ENCODE measurements around the gene CEP112.

Gene CEP112

DNA sequence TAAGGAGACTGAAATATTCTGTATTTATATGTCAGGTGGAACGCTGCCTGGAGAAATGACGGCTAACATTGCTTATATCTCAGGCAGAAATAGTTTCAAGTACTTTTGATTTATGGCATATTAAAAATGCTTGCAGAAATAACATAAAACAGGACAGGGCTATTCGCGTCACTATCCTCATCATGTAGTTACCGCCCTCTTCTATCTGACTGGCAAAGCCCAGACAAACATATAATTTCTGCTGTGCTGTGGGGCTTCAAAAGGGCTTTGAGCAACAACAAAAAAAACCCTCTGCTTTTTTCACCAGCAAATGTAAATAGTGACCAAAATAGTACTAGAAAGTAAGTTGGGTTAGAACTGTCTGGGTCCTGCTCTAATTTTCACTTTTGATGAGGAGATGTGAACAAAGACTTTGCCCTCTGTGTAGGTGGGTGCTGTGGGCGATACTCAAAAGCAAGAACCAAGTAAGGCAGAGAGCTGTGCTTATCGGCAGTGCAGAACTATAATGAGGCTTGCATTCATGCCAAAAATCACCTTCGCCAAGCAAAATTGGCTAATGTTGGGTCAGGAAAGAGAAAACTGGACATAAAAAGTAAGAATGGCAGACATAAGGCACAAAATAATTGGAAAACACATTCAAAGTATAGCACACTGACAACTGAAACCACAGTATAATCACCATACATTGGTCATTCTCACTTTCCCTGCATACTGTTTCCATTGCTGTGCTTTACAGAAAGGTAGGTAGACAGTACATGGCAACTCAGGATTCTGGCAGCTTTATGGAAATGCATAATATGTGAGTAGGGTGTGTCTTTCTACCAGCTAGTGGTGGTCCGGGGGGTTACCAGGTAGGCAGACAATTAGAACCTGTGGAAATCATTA is 479.3 kb downstream of the CEP112 start:
- Histone ChIP-seq H3K4me1 (no peaks in the 10 kb centered on the region), H3K36me3 (no peaks in the 10 kb centered on the region), H3K27me3 (peaks cover 24% of the 10 kb centered on the region), H3K4me3 (ENCODE audit: low read depth, low read length) (no peak overlapping the region), H3K9me3 (no peaks in the 10 kb centered on the region)
- no peak for DNase-seq
- TF ChIP-seq, protein P1, sequence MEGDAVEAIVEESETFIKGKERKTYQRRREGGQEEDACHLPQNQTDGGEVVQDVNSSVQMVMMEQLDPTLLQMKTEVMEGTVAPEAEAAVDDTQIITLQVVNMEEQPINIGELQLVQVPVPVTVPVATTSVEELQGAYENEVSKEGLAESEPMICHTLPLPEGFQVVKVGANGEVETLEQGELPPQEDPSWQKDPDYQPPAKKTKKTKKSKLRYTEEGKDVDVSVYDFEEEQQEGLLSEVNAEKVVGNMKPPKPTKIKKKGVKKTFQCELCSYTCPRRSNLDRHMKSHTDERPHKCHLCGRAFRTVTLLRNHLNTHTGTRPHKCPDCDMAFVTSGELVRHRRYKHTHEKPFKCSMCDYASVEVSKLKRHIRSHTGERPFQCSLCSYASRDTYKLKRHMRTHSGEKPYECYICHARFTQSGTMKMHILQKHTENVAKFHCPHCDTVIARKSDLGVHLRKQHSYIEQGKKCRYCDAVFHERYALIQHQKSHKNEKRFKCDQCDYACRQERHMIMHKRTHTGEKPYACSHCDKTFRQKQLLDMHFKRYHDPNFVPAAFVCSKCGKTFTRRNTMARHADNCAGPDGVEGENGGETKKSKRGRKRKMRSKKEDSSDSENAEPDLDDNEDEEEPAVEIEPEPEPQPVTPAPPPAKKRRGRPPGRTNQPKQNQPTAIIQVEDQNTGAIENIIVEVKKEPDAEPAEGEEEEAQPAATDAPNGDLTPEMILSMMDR (IDR thresholded peaks at IDR 0.05; ENCODE audit: low read depth, low read length): no peak

DNA sequence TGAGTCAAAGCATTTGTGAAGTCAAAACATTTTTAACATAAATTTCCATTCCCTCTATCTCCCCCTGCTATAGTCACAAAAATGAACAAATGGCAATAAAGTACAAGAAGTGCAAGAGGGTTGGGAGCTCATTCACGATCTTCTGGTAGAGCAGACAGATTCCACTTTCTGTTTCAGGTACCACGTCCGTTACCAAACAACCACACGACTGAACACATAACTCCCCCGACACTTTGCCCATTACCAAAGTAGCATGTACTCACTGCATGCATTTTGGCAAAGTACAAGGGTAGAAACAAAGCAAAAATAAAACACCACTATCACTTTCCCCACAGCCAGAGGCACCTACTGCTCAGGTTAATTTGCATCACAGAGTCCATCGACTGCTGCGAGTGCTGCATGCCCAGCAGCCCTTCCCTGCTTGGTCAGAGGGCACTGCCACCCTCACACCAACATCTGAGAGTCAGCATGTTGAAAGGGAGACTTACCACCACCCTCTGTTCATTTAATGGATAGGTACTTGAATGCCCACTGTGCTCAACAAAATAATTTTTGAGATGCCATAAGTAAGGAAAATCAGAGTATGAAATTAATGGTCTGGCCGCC is 480.2 kb downstream of the CEP112 start:
- TF ChIP-seq, protein P1 (IDR thresholded peaks at IDR 0.05; ENCODE audit: low read depth, low read length): no peak
- H3K9me3 ChIP-seq: no peaks in the 10 kb centered on the region
- no peak overlapping the region for H3K4me3 ChIP-seq (ENCODE audit: low read depth, low read length)

DNA sequence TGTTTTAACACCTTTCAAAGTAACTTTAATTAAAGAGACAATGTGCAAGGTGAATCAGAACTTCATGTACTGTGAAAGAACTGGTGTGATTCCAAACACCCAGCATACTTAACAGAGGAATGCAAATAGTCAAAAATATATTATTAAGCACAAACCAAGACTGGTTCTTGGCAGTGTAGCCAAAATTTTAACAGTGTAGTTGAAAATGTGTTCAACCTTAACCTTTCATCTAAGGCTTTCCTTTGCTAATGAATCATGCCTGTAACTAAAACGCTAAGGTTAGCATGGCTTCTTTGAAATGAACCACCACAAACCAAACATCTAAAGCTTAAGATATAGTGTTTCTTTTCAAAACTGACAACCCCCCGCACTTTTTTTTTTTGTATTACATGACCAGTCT is 484.2 kb downstream of the CEP112 start:
- Histone ChIP-seq H3K27me3 (peaks cover 7% of the 10 kb centered on the region), H3K4me1 (no peaks in the 10 kb centered on the region), H3K9me3 (no peaks in the 10 kb centered on the region), H3K36me3 (no peaks in the 10 kb centered on the region), H3K4me3 (ENCODE audit: low read depth, low read length) (no peak overlapping the region)
- no peak for DNase-seq
- TF ChIP-seq, protein P1 (IDR thresholded peaks at IDR 0.05; ENCODE audit: low read depth, low read length): no peak

More for the DNA sequence above, 480.2 kb downstream of the CEP112 start:
- no peak for DNase-seq
- H3K36me3 ChIP-seq: no peaks in the 10 kb centered on the region
- peaks cover 21% of the 10 kb centered on the region for H3K27me3 ChIP-seq
- no peaks in the 10 kb centered on the region for H3K4me1 ChIP-seq

DNA sequence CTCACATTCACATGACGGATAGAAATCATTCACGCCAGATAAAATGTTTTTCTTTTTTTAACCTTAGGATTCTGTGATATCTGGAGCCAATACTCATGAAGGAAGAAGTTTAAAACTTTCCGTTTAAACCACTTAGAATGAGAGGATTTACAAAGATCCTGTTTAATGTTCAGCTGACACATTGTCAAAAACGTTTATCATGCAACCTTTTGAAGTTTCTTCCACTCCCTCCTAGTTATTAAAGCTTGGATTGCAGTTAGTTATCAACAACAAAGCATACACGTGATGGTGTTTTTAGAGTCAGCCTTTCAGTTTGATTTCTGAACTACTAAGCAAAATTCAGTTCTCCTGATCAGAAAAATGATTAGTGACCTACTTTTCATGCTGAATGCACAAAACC is 487.2 kb downstream of the CEP112 start:
- TF ChIP-seq, protein P1 (IDR thresholded peaks at IDR 0.05; ENCODE audit: low read depth, low read length): no peak
- no peaks in the 10 kb centered on the region for H3K36me3 ChIP-seq

DNA sequence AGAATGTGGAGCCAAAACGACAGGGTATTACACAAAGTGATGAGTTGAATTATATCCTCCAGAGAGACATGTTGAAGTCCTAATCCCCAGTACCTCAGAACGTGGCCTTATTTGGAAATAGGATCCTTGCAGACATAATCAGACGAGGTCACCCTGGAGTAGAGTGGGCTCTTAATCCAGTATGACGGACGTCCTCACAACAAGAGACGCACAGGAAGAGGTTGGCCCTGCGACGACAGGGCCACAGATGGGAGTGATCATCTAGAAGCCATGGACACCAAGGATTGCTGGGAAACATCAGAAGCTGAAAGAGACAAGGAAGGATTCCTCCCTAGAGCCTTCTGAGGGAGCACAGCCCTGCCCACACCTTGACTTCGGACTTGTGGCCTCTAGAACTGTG is 488.0 kb downstream of the CEP112 start:
- H3K4me1 ChIP-seq: no peaks in the 10 kb centered on the region
- H3K9me3 ChIP-seq: no peaks in the 10 kb centered on the region
- no peak overlapping the region for H3K4me3 ChIP-seq (ENCODE audit: low read depth, low read length)
- no peaks in the 10 kb centered on the region for H3K36me3 ChIP-seq
- DNase-seq: no peak
- TF ChIP-seq, protein P1 (IDR thresholded peaks at IDR 0.05; ENCODE audit: low read depth, low read length): no peak
- H3K27me3 ChIP-seq: peaks cover 11% of the 10 kb centered on the region

More for the DNA sequence above, 487.2 kb downstream of the CEP112 start:
- no peak overlapping the region for H3K4me3 ChIP-seq (ENCODE audit: low read depth, low read length)
- peaks cover 7% of the 10 kb centered on the region for H3K27me3 ChIP-seq
- H3K4me1 ChIP-seq: no peaks in the 10 kb centered on the region
- no peak for DNase-seq
- H3K9me3 ChIP-seq: no peaks in the 10 kb centered on the region

DNA sequence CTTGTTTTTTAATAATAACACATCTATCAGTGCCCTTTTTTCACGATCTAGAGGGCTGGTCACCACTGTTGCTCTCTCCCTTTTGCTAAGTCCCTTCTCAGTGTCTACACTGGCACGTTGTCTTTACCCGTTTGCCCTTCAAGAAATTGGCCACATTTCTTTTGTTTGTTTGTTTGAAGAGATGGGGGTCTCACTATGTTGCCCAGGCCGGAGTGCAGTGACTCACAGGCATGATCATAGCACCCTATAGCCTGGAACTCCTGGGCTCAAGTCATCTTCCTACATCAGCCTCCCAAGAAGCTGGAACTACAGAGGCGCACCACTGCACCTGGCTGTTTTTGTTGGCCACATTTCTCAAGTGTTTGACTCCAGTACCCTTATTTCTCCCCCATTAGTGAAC is 492.5 kb downstream of the CEP112 start:
- no peaks in the 10 kb centered on the region for H3K4me1 ChIP-seq
- no peaks in the 10 kb centered on the region for H3K9me3 ChIP-seq
- H3K4me3 ChIP-seq (ENCODE audit: low read depth, low read length): no peak overlapping the region
- TF ChIP-seq, protein P1 (IDR thresholded peaks at IDR 0.05; ENCODE audit: low read depth, low read length): no peak
- no peaks in the 10 kb centered on the region for H3K36me3 ChIP-seq
- peaks cover 44% of the 10 kb centered on the region for H3K27me3 ChIP-seq
- no peak for DNase-seq

Data from BE2C (cell line).